H9 (cell line): ENCODE measurements around the gene MORF4L1. TPM values are rescaled to one million over a fixed set of nuclear protein-coding genes. Genes with fewer than 3 reads are reported as not detected.
A peak's percentile ranks its signal among the peaks of the same experiment; 100 is the strongest.
"Not testable (repeated sequence)": the region's sequence is repeated elsewhere in the genome, so short reads cannot be mapped to it uniquely, and the experiment has no call there.

Source experiments
- DNase-seq: peaks from one replicate; pipeline ENCODE4 v3.0.0-alpha.2; 2017
- H2AFZ ChIP-seq: one replicate; pipeline ENCODE4 v1.6.1; 2013; ENCODE audit warnings: mild to moderate bottlenecking, low read length, control low read depth, moderate library complexity
- H2AK5ac ChIP-seq: 2 replicates; pipeline ENCODE4 v1.6.1; 2013; ENCODE audit warnings: low read length, control low read depth, mixed read lengths; ENCODE audit not compliant: insufficient read length
- H2BK120ac ChIP-seq: one replicate; pipeline ENCODE4 v1.6.1; 2013; ENCODE audit warnings: low read depth, mild to moderate bottlenecking, low read length, control low read depth, inconsistent platforms; ENCODE audit not compliant: poor library complexity, severe bottlenecking
- H2BK12ac ChIP-seq: 2 replicates; pipeline ENCODE4 v1.6.1; 2013; ENCODE audit warnings: low read length, control low read depth, mixed read lengths, low read depth; ENCODE audit not compliant: insufficient read length
- H2BK15ac ChIP-seq: 2 replicates; pipeline ENCODE4 v1.6.1; 2013; ENCODE audit warnings: low read depth, low read length, control low read depth
- H2BK20ac ChIP-seq: one replicate; pipeline ENCODE4 v1.6.1; 2013; ENCODE audit warnings: low read depth, mild to moderate bottlenecking, low read length, control low read depth, inconsistent platforms; ENCODE audit not compliant: poor library complexity, severe bottlenecking
- H2BK5ac ChIP-seq: 2 replicates; pipeline ENCODE4 v1.6.1; 2013; ENCODE audit warnings: low read length, control low read depth, mixed read lengths; ENCODE audit not compliant: insufficient read length
- H3K14ac ChIP-seq: 2 replicates; pipeline ENCODE4 v1.6.1; 2013; ENCODE audit warnings: low read length, control low read depth; ENCODE audit not compliant: insufficient read depth
- H3K18ac ChIP-seq: 2 replicates; pipeline ENCODE4 v1.6.1; 2013; ENCODE audit warnings: low read depth, mild to moderate bottlenecking, mixed read lengths, low read length, control low read depth; ENCODE audit not compliant: insufficient read length
- H3K23ac ChIP-seq: 2 replicates; pipeline ENCODE4 v1.6.1; 2013; ENCODE audit warnings: low read length, control low read depth, mixed read lengths, low read depth; ENCODE audit not compliant: insufficient read length
- H3K23me2 ChIP-seq: 2 replicates; pipeline ENCODE4 v1.6.1; 2013; ENCODE audit warnings: low read depth, mild to moderate bottlenecking, mixed read lengths, low read length, control low read depth; ENCODE audit not compliant: insufficient read length, poor library complexity, severe bottlenecking
- H3K27ac ChIP-seq: 2 replicates; pipeline ENCODE4 v1.5.1; 2013; ENCODE audit warnings: low read length, control low read depth, mixed read lengths, low read depth; ENCODE audit not compliant: insufficient read length
- H3K27me3 ChIP-seq: 2 replicates; pipeline ENCODE4 v1.6.1; 2013; ENCODE audit warnings: low read length, control low read depth, inconsistent platforms; ENCODE audit not compliant: insufficient read depth
- H3K4ac ChIP-seq: 2 replicates; pipeline ENCODE4 v1.6.1; 2013; ENCODE audit warnings: low read depth, mild to moderate bottlenecking, control low read depth, inconsistent platforms, low read length, moderate library complexity
- H3K4me1 ChIP-seq: 2 replicates; pipeline ENCODE4 v1.6.1; 2013; ENCODE audit warnings: low read length, control low read depth, inconsistent platforms; ENCODE audit not compliant: insufficient read depth
- H3K4me2 ChIP-seq: 2 replicates; pipeline ENCODE4 v1.6.1; 2013; ENCODE audit warnings: low read length, control low read depth, mixed read lengths; ENCODE audit not compliant: insufficient read length, insufficient read depth
- H3K56ac ChIP-seq: 2 replicates; pipeline ENCODE4 v1.6.1; 2013; ENCODE audit warnings: low read depth, mild to moderate bottlenecking, mixed read lengths, low read length, control low read depth; ENCODE audit not compliant: insufficient read length
- H3K79me1 ChIP-seq: 2 replicates; pipeline ENCODE4 v1.6.1; 2013; ENCODE audit warnings: low read depth, mild to moderate bottlenecking, moderate library complexity, low read length, control low read depth, inconsistent platforms; ENCODE audit not compliant: insufficient read depth, poor library complexity, severe bottlenecking
- H3K79me2 ChIP-seq: 2 replicates; pipeline ENCODE4 v1.6.1; 2013; ENCODE audit warnings: low read length, control low read depth, inconsistent platforms; ENCODE audit not compliant: insufficient read depth
- H3K9ac ChIP-seq: 2 replicates; pipeline ENCODE4 v1.6.1; 2013; ENCODE audit warnings: low read length, control low read depth, mixed read lengths; ENCODE audit not compliant: insufficient read length; ENCODE audit errors: extremely low read depth
- H3K9me3 ChIP-seq: one replicate; pipeline ENCODE4 v1.6.1; 2013; ENCODE audit warnings: low read depth, low read length, inconsistent platforms; ENCODE audit not compliant: control insufficient read depth
- H3T11ph ChIP-seq: one replicate; pipeline ENCODE4 v1.6.1; 2013; ENCODE audit warnings: mild to moderate bottlenecking, low read length, control low read depth, inconsistent platforms
- H4K20me1 ChIP-seq: one replicate; pipeline ENCODE4 v1.6.1; 2013; ENCODE audit not compliant: control insufficient read depth, insufficient read length, insufficient read depth
- H4K5ac ChIP-seq: 2 replicates; pipeline ENCODE4 v1.6.1; 2013; ENCODE audit warnings: low read depth, mild to moderate bottlenecking, mixed read lengths, low read length, control low read depth; ENCODE audit not compliant: insufficient read length
- H4K8ac ChIP-seq: replicated peaks from 2 replicates; pipeline ENCODE4 v1.6.1; 2013; ENCODE audit warnings: low read length, control low read depth, mixed read lengths, low read depth; ENCODE audit not compliant: insufficient read length
- H4K91ac ChIP-seq: 2 replicates; pipeline ENCODE4 v1.6.1; 2013; ENCODE audit warnings: low read depth, mild to moderate bottlenecking, moderate library complexity, mixed read lengths, low read length, control low read depth; ENCODE audit not compliant: insufficient read length
- H3K27ac Mint-ChIP-seq, 3 experiments: 2 replicates in 2 of 3; 3 replicates in 1 of 3; pipeline ENCODE4 v1.8.0; 2020 to 2021; ENCODE audit warnings: mixed read lengths in 3 of 3, mild to moderate bottlenecking in 1 of 3, moderate library complexity in 1 of 3
- H3K27me3 Mint-ChIP-seq: 2 replicates; pipeline ENCODE4 v1.8.0; 2021; ENCODE audit warnings: low read depth, mild to moderate bottlenecking, moderate library complexity, mixed read lengths
- H3K36me3 Mint-ChIP-seq, 3 experiments: 2 replicates in 2 of 3; 3 replicates in 1 of 3; pipeline ENCODE4 v1.8.0; 2020 to 2021; ENCODE audit warnings: low read depth in 3 of 3, mixed read lengths in 3 of 3; ENCODE audit not compliant: insufficient read depth in 1 of 3
- H3K4me1 Mint-ChIP-seq, 2 experiments: 2 replicates each; pipeline ENCODE4 v1.8.0; 2020; ENCODE audit warnings: mixed read lengths in 2 of 2
- H3K4me3 Mint-ChIP-seq, 2 experiments: 2 replicates in 1 of 2; 3 replicates in 1 of 2; pipeline ENCODE4 v1.8.0; 2020 to 2021; ENCODE audit warnings: mild to moderate bottlenecking in 2 of 2, mixed read lengths in 2 of 2, moderate library complexity in 1 of 2
- H3K9me3 Mint-ChIP-seq, 2 experiments: 2 replicates in 1 of 2; 3 replicates in 1 of 2; pipeline ENCODE4 v1.8.0; 2020; ENCODE audit warnings: mild to moderate bottlenecking in 2 of 2, mixed read lengths in 2 of 2, moderate library complexity in 1 of 2
- WGBS: extraction: QIAGEN DNeasy Blood & Tissue Kit; methylation state at CpG from one replicate; pipeline ENCODE4 v1.1.7; 2013; ENCODE audit warnings: missing lambda C conversion rate, low lambda C conversion rate, mixed read lengths; ENCODE audit not compliant: insufficient read length; ENCODE audit errors: extremely low coverage; 5-methylcytosine and 5-hydroxymethylcytosine counted together
- total RNA-seq: library from RNA; stranded (reverse); gene quantifications from 2 replicates; pipeline ENCODE4 v1.2.1, GENCODE V29; 2021

MORF4L1 gene
- total RNA-seq, 1 experiment from 2014 or later, result 544 TPM

- H2BK15ac ChIP-seq, H2BK12ac ChIP-seq, H2AFZ ChIP-seq, H2BK5ac ChIP-seq, H3K4me1 ChIP-seq, H3K27ac ChIP-seq, H4K20me1 ChIP-seq, H4K5ac ChIP-seq, H3K18ac ChIP-seq, H4K91ac ChIP-seq, H4K8ac ChIP-seq, H3K23ac ChIP-seq, H3T11ph ChIP-seq, H2AK5ac ChIP-seq, H2BK20ac ChIP-seq, H3K4ac ChIP-seq, H2BK120ac ChIP-seq, H3K23me2 ChIP-seq, H3K14ac ChIP-seq, H3K9me3 ChIP-seq, H3K56ac ChIP-seq, H3K27me3 Mint-ChIP-seq, H3K4me2 ChIP-seq, H3K36me3 Mint-ChIP-seq, H3K9ac ChIP-seq, H3K9me3 Mint-ChIP-seq, H3K79me2 ChIP-seq, H3K27me3 ChIP-seq, DNase-seq, H3K79me1 ChIP-seq: not testable (repeated sequence)
- peak overlapping the region in 1 of 2 experiments; percentile 16; a peak in 1 of 5 replicates for H3K4me3 Mint-ChIP-seq
- no CpG with 5 or more reads among the region's 15 CpGs for WGBS
- H3K4me1 Mint-ChIP-seq, result peaks cover 15 to 25% of the 10 kb centered on the region in 2 experiments
- H3K27ac Mint-ChIP-seq, result peak overlapping the region in 2 of 3 experiments; percentile 55 to 57; a peak in 2 of 7 replicates
These were observed 25.2 kb upstream of the MORF4L1 start for GRCh38 chr15:78847387-78847906.
